Ecto neural progenitor cell (in vitro differentiated cells): ENCODE results near the gene TBATA.
"Not testable (repeated sequence)": the region's sequence is repeated elsewhere in the genome, so short reads cannot be mapped to it uniquely, and the experiment has no call there.

ENCODE experiments used
- DNase-seq: peaks from one replicate; pipeline ENCODE4 v3.0.0-alpha.2; 2018; ENCODE audit warnings: low spot score

Gene TBATA

DNA sequence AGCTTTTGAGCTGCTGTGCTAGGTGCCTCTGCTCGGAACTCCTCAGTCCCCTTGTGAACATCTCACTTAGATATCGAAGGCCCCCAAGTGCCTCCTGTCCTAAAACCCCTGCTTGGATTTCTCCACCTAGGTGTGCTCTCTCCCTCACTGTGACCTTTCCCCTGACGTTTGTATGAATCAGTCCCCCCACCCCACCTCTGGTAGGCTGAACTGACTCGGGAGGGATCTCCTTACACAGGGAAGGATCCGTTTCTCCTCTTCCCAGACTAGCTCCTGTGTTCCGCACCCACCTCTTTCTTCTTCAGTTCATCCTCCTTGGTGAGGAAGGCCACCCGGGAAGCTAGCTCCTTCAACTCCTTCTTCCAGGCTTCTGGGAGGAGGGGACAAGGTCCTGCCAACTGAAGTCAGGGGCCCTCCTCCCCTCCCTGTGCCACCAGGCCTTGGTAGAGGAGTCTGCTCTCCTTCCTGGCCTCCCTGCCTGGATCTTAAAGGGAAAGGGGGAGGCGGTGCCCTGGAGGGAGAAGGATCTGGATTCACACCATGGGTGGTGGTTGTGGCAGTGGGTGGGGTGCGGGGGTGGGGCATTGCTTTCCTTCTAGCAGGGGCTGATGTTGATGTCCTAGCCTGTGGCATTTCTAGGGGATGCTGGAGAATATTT, 6.8 kb downstream of the TBATA start:
- DNase-seq, result no peak

DNA sequence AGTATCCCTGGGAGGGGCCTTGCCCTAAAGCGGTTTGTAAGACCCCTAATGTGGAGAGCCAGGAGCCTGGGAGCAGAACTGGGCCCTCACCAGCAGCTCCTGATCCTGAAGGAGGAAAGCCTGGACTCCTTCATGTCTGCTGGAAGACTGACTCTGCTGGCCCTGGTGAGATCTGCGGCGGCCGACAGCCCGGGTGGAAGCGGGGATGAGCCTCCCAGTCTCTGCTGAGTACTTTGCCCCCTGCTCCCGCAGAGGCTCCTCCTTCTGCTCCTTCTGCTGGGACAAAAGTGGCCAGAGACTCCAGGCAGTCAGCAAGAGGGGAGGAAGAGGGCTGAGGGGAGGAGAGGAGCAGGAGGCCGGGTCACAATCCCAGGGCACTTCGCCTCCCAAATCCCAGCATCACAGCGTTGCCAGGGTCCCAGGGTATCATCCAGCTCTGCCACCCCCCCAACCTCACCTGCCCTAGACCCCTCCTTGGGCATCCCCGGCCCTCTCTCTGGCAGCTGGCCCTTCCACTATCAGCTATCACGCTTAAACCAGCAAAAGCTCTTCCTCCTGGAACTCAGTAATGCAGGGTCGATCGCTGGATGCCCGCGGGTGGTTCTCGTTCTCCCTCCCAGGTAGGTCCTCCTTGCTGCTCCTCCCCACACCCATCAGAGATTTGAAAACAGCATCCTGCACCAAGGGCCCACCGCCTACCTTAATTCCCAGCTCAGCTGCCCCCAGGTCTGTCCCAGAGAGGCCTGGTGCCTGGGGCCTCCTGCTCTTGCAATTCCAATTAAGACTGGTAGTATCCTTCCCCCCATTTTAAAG, 7.9 kb downstream of the TBATA start:
- peak; percentile 41 for DNase-seq

DNA sequence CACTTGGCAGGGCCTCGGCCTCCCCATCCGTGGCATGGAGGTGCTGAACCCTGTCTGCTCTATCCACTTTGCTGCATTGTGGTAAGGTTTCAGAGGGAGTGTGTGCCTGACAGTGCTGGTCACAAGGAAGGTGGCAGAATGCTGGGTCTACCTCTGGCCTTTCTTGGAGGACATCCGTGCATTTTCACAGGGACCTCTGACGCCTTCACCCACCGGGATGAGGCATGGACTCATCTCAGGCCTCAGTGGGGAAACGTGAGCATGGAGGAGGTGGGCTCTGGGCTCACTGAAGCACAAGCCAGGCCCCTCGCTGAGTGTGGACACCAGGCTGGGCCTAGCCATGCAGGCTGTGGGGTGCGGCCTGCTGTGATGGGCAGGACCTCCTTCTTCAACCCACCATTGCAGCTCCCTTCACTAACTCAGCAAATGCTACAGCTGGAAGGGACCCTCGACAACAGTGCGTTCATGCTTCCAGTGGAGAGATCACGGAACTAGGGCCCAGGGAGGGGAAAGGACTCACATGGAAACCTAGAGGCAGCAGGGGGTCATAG, 8.6 kb downstream of the TBATA start:
- DNase-seq, result no peak

GRCh38 chr10:70775679-70776454, 9.3 kb downstream of the TBATA start:
- DNase-seq, result no peak

DNA sequence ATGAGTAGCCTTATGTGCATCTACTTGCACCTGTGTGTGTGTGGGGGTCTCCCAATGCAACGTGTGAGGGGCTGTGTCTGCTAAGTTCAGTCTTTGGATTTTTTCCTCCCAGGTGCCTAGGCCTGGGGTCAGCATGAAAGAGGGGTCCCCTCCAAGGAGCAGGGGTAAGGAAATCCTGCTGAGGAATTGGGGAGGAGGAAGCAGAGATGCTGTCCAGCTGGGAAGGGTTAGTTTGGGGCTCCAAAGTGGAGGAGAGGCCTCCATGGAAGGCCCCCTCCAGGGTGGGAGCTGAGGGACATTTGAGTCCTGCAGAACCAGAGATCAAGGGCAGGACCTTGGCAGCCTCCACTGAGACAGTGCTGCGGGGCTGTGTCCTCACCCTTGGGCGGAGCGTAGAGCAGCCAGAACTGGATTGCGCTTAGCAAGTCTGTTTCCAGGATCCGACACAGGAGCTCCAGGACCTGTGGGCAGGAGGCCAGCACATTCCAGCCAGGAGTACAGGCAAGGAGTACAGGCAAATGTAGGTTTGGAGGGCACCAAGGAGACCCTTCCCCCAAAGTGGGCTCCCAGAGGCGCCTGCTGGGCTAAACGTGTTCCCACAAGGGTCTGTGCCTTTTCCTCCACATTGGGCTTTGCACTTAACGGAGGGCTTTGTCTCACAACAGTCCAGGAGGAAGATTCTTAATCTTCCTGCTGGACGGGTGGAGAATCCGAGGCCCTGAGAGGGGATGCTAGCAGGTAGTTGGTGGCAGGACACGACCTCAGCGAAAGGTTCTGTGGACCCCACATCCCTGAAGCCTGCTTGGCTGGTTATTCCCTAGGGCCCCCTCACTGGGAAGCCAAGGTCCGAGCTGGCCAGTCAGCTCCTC, 10.1 kb downstream of the TBATA start:
- DNase-seq, result no peak

DNA sequence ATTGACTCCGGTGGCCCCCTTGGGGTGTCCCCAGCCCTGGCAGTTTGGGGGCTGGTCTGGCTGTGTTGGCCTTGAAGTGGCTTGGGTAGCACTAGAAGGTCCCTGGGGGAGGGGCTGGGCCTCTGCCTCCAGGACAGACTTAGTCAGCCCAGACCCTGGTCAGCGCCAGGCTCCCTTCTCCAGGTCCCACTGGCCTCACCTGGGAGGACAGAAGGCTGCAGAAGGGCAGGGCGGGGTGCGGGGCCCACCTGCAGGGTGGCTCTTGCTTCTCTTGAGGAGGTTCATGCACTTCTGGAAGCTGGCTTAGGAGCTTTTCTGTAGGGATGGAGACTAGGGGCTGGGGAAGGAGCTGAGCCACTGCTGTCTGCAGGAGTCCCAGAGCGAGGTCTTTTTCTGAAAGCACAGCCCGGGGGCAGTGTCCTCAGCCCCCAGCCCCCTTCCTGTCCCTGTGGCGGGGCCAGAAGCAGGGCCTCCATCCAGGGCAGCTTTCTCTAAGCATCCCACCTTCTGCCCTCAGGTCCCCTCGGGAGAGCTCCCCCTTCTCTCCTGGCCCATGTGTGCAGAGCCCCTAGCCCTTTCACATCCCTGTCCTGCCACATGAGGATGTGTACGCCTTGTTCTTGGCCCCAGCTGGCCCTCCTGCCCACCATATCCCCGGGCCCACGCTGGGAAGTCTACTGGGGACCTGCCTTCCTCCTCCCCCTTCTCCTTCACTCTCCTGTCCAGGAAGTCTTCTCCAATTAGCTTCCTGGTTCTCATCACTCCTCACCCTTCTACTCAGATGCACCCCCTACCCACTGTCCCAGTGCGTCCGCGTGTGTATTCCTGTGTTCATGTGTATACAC, 11.0 kb downstream of the TBATA start:
- DNase-seq, result peak; percentile 44

- no peak for DNase-seq
These were observed 11.7 kb downstream of the TBATA start for GRCh38 chr10:70773461-70773860.

- no peak for DNase-seq
These were observed 12.6 kb downstream of the TBATA start for GRCh38 chr10:70772627-70773026.

- no peak for DNase-seq
These were observed 13.6 kb downstream of the TBATA start for GRCh38 chr10:70771311-70772194.

DNA sequence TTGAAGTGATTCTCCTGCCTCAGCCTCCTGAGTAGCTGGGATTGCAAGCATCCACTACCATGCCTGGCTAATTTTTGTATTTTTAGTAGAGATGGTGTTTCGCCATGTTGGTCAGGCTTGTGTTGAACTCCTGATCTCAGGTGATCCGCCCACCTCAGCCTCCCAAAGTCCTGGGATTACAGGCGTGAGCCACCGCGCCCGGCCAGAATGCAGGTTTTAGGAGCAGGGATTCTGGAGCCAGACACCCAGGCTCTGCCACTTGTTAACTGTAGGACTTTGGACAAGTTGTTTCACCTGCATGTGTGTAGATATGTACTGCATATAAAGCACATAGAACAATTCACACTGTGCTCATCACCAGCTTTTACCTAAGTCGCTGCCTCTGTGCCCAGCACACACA, 14.7 kb downstream of the TBATA start:
- not testable (repeated sequence) for DNase-seq

DNA sequence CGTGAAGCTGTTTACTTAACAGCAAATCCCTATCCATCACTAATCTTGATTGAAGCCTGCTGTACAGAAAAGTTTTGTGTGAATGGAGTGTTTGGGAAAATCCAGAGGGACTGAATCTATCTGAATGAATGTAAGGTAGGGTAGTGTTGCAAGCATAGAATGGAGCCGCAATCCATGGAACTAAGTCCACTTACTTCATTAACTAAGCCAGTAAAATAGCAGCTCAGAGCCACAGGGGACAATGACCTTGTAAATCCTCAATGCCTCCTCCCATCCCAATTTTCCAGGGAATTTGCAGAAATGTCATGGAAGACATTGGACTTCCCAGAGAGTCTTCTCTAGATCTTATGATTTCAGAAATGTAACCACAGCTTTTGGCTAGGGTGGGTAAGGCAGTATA, 15.2 kb downstream of the TBATA start:
- DNase-seq, result no peak

DNA sequence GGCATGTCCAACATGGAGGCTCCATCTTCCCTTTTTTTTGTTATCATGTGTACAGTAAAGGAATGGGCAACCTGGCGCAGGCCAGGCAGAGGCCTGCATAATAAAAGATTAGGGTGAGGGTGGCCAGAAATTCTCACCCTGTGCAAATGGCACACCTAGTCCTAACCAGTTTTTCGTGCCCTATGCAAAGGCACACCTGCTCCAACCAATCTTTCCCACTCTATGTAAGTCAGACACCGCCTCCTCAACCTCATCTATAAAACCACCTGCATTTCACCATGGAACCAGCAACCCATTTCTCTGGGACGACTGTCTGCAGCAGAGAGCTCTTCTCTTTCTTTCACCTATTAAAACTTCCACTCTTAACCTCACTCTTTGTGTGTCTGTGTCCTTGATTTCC, 16.1 kb downstream of the TBATA start:
- DNase-seq, result no peak

- not testable (repeated sequence) for DNase-seq
These were observed 17.0 kb downstream of the TBATA start for GRCh38 chr10:70768026-70768685.

GRCh38 chr10:70765794-70766594, 19.2 kb downstream of the TBATA start:
- no peak for DNase-seq

- DNase-seq, result no peak
These were observed 21.6 kb downstream of the TBATA start for GRCh38 chr10:70763567-70763966.

GRCh38 chr10:70762441-70763175, 22.6 kb downstream of the TBATA start:
- DNase-seq, result no peak

- no peak for DNase-seq
These were observed 23.3 kb downstream of the TBATA start for GRCh38 chr10:70761727-70762350.
